Astrocyte (in vitro differentiated cells and primary cell): ENCODE results near the gene CDC42BPA. TPM values are rescaled to one million over a fixed set of nuclear protein-coding genes. Genes with fewer than 3 reads are reported as not detected.

Source experiments
- DNase-seq: peaks from one replicate; pipeline ENCODE4 v3.0.0-alpha.2; 2010; ENCODE audit warnings: low read depth
- FAIRE-seq: peaks from 2 replicates; lab custom pipeline; 2011; peaks lifted over from hg19 to GRCh38; lab: Jason Lieb, UNC
- H2AFZ ChIP-seq: 2 replicates; pipeline ENCODE4 v1.6.0; 2012; ENCODE audit warnings: low read depth, low read length, inconsistent platforms
- H3K27ac ChIP-seq: 2 replicates; pipeline ENCODE4 v1.5.1; 2011; ENCODE audit warnings: low read depth, low read length, inconsistent platforms
- H3K27me3 ChIP-seq: 2 replicates; pipeline ENCODE4 v1.6.0; 2011; ENCODE audit warnings: low read length, inconsistent platforms; ENCODE audit not compliant: insufficient read depth
- H3K36me3 ChIP-seq: 2 replicates; pipeline ENCODE4 v1.5.1; 2011; ENCODE audit warnings: low read length, inconsistent platforms; ENCODE audit not compliant: insufficient read depth
- H3K4me1 ChIP-seq: 2 replicates; pipeline ENCODE4 v1.5.1; 2011; ENCODE audit warnings: low read length, inconsistent platforms; ENCODE audit not compliant: insufficient read depth
- H3K4me2 ChIP-seq: 2 replicates; pipeline ENCODE4 v1.6.0; 2012; ENCODE audit warnings: low read length, inconsistent platforms
- H3K4me3 ChIP-seq: 2 replicates; pipeline ENCODE4 v1.5.1; 2011; ENCODE audit warnings: low read depth, mild to moderate bottlenecking, low read length, inconsistent platforms; ENCODE audit not compliant: insufficient read depth
- H3K79me2 ChIP-seq: 2 replicates; pipeline ENCODE4 v1.6.0; 2012; ENCODE audit warnings: mild to moderate bottlenecking, low read length, inconsistent platforms; ENCODE audit not compliant: insufficient read depth
- H3K9ac ChIP-seq: 2 replicates; pipeline ENCODE4 v1.6.0; 2012; ENCODE audit warnings: mild to moderate bottlenecking, low read length, inconsistent platforms
- H3K9me3 ChIP-seq: 2 replicates; pipeline ENCODE4 v1.5.1; 2012; ENCODE audit warnings: low read depth, mild to moderate bottlenecking, low read length, inconsistent platforms; ENCODE audit not compliant: insufficient read depth
- H4K20me1 ChIP-seq: 2 replicates; pipeline ENCODE4 v1.6.0; 2012; ENCODE audit warnings: low read length, inconsistent platforms; ENCODE audit not compliant: insufficient read depth
- H3K27ac Mint-ChIP-seq: one replicate; pipeline ENCODE4 v1.8.0; 2021; ENCODE audit warnings: mild to moderate bottlenecking, mixed read lengths; ENCODE audit not compliant: unreplicated experiment
- H3K27me3 Mint-ChIP-seq: one replicate; pipeline ENCODE4 v1.8.0; 2021; ENCODE audit warnings: low read depth, mixed read lengths; ENCODE audit not compliant: unreplicated experiment
- H3K36me3 Mint-ChIP-seq: one replicate; pipeline ENCODE4 v1.8.0; 2021; ENCODE audit warnings: low read depth, mixed read lengths; ENCODE audit not compliant: unreplicated experiment
- H3K4me1 Mint-ChIP-seq: one replicate; pipeline ENCODE4 v1.8.0; 2021; ENCODE audit warnings: low read depth, mixed read lengths; ENCODE audit not compliant: unreplicated experiment
- H3K4me3 Mint-ChIP-seq: one replicate; pipeline ENCODE4 v1.8.0; 2021; ENCODE audit warnings: mild to moderate bottlenecking, moderate library complexity, mixed read lengths; ENCODE audit not compliant: unreplicated experiment
- H3K9me3 Mint-ChIP-seq: one replicate; pipeline ENCODE4 v1.8.0; 2021; ENCODE audit warnings: mild to moderate bottlenecking, mixed read lengths; ENCODE audit not compliant: unreplicated experiment
- CTCF ChIP-seq: IDR thresholded peaks from 2 replicates; pipeline ENCODE4 v1.5.1; 2011; ENCODE audit warnings: low read depth, mild to moderate bottlenecking, inconsistent platforms, low read length, moderate library complexity; ENCODE audit not compliant: insufficient read depth
- EZH2 ChIP-seq: IDR thresholded peaks from 2 replicates; pipeline ENCODE4 v1.6.1; 2012; ENCODE audit warnings: mild to moderate bottlenecking, low read length, inconsistent platforms; ENCODE audit not compliant: insufficient read depth
- total RNA-seq: library from RNA; stranded (reverse); gene quantifications from 2 replicates; pipeline ENCODE4 v1.2.1, GENCODE V29; 2021

Gene CDC42BPA
- total RNA-seq, 1 donor from 2014 or later: 34.5 TPM

GRCh38 chr1:226985839-226986463 is 332.3 kb downstream of the CDC42BPA start:
- H3K4me1 Mint-ChIP-seq: peaks cover 17% of the 10 kb centered on the region
- H2AFZ ChIP-seq: no peak overlapping the region
- H3K9me3 ChIP-seq: no peaks in the 10 kb centered on the region
- TF ChIP-seq EZH2 (no peak), CTCF (no peak)
- no peaks in the 10 kb centered on the region for H3K27me3 Mint-ChIP-seq
- no peaks in the 10 kb centered on the region for H3K27me3 ChIP-seq
- H3K4me3 ChIP-seq: no peak overlapping the region
- H3K36me3 ChIP-seq: no peaks in the 10 kb centered on the region
- H3K4me2 ChIP-seq: no peak overlapping the region
- no peaks in the 10 kb centered on the region for H4K20me1 ChIP-seq
- FAIRE-seq (no peak), DNase-seq (no peak)
- no peak overlapping the region for H3K27ac Mint-ChIP-seq
- H3K9me3 Mint-ChIP-seq: no peaks in the 10 kb centered on the region
- H3K36me3 Mint-ChIP-seq: peaks cover 9% of the 10 kb centered on the region
- no peaks in the 10 kb centered on the region for H3K4me1 ChIP-seq
- H3K4me3 Mint-ChIP-seq: no peak overlapping the region
- no peak overlapping the region for H3K9ac ChIP-seq
- H3K79me2 ChIP-seq: no peaks in the 10 kb centered on the region
- no peak overlapping the region for H3K27ac ChIP-seq

- Histone ChIP-seq H3K79me2 (no peaks in the 10 kb centered on the region), H3K27ac (no peak overlapping the region), H3K27me3 (no peaks in the 10 kb centered on the region), H3K4me3 (no peak overlapping the region), H3K4me2 (no peak overlapping the region), H3K9ac (no peak overlapping the region), H2AFZ (no peak overlapping the region), H4K20me1 (no peaks in the 10 kb centered on the region), H3K9me3 (no peaks in the 10 kb centered on the region), H3K4me1 (no peaks in the 10 kb centered on the region), H3K36me3 (no peaks in the 10 kb centered on the region)
- Mint-ChIP-seq H3K4me1 (peaks cover 14% of the 10 kb centered on the region), H3K27me3 (no peaks in the 10 kb centered on the region), H3K36me3 (peaks cover 9% of the 10 kb centered on the region), H3K27ac (no peak overlapping the region), H3K9me3 (no peaks in the 10 kb centered on the region), H3K4me3 (no peak overlapping the region)
- TF ChIP-seq EZH2: no peak
- TF ChIP-seq CTCF: no peak
- FAIRE-seq (no peak), DNase-seq (no peak)
Measured at GRCh38 chr1:226985239-226985838, 333.0 kb downstream of the CDC42BPA start.
